CD4-positive, alpha-beta T cell (primary cell): ENCODE data around the gene MFAP3. TPM values are rescaled to one million over a fixed set of nuclear protein-coding genes. Genes with fewer than 3 reads are reported as not detected.

Experiments used
- ATAC-seq: fragments of 200-7000 bp; cut with Tn5 transposase; one replicate; pipeline ENCODE4 v1.10.0; 2022; ENCODE audit warnings: mild to moderate bottlenecking; ENCODE audit not compliant: poor library complexity
- CTCF ChIA-PET: fragments of 350-600 bp; sonication (Branson Sonifier 250); formaldehyde crosslinking; loops from one replicate; lab custom pipeline; 2021; ENCODE audit warnings: antibody characterized with exemption, inconsistent platforms; lab: Charles Lee
- POLR2A ChIA-PET: fragments of 350-600 bp; sonication (Branson Sonifier 250); formaldehyde crosslinking; loops from one replicate; lab custom pipeline; 2021; ENCODE audit warnings: antibody characterized with exemption, inconsistent platforms; lab: Charles Lee
- DNase-seq, 14 experiments: peaks; one replicate each; pipeline ENCODE4 v3.0.0-alpha.2; 2013 to 2020; ENCODE audit warnings: mixed read lengths in 2 of 14
- H3K27ac ChIP-seq, 2 donors: one replicate each; pipeline versions ENCODE4 v1.5.1 to v1.7.0; 2013; ENCODE audit warnings: low read length in 2 of 2, low read depth in 1 of 2, mild to moderate bottlenecking in 1 of 2
- H3K27me3 ChIP-seq, 2 experiments: 1 replicate in 1 of 2; 2 replicates in 1 of 2; pipeline versions ENCODE4 v1.6.1 to v1.7.0; 2013; ENCODE audit warnings: low read length in 2 of 2, control low read depth in 1 of 2, mild to moderate bottlenecking in 1 of 2, moderate library complexity in 1 of 2; ENCODE audit not compliant: insufficient read depth in 2 of 2, control insufficient read depth in 1 of 2
- H3K36me3 ChIP-seq: one replicate; pipeline ENCODE4 v1.6.1; 2013; ENCODE audit warnings: low read length, control low read depth; ENCODE audit not compliant: insufficient read depth
- H3K4me1 ChIP-seq: one replicate; pipeline ENCODE4 v1.6.1; 2013; ENCODE audit warnings: low read length, control low read depth; ENCODE audit not compliant: insufficient read depth
- H3K4me3 ChIP-seq: one replicate; pipeline ENCODE4 v1.5.1; 2013; ENCODE audit warnings: mild to moderate bottlenecking, low read length, moderate library complexity
- H3K9me3 ChIP-seq, 2 experiments: 1 replicate in 1 of 2; 2 replicates in 1 of 2; pipeline versions ENCODE4 v1.6.1 to v1.7.0; 2013; ENCODE audit warnings: low read length in 2 of 2, mild to moderate bottlenecking in 2 of 2, control low read depth in 1 of 2, moderate library complexity in 1 of 2; ENCODE audit not compliant: control insufficient read depth in 1 of 2, insufficient read depth in 1 of 2
- H3K27ac Mint-ChIP-seq: one replicate; pipeline ENCODE4 v1.8.0; 2020; ENCODE audit warnings: mixed read lengths
- H3K27me3 Mint-ChIP-seq: one replicate; pipeline ENCODE4 v1.8.0; 2021; ENCODE audit warnings: mixed read lengths
- H3K36me3 Mint-ChIP-seq: one replicate; pipeline ENCODE4 v1.8.0; 2021; ENCODE audit warnings: low read depth, mixed read lengths
- H3K4me1 Mint-ChIP-seq: one replicate; pipeline ENCODE4 v1.8.0; 2021; ENCODE audit warnings: low read depth, mixed read lengths
- H3K4me3 Mint-ChIP-seq: one replicate; pipeline ENCODE4 v1.8.0; 2020; ENCODE audit warnings: mild to moderate bottlenecking, mixed read lengths
- H3K9me3 Mint-ChIP-seq: one replicate; pipeline ENCODE4 v1.8.0; 2020; ENCODE audit warnings: mixed read lengths
- intact Hi-C, 2 experiments: fragments of 100-400 bp; cut with DNase I in 1 of 2; cut with micrococcal nuclease in 1 of 2; formaldehyde crosslinking; loops; one replicate each; pipeline versions ENCODE4 v1.15.1 to v1.9.0; 2023 to 2025; cut with DNase I, micrococcal nuclease
- total RNA-seq, 174 experiments: library from RNA in 2 of 174; stranded (reverse) in 2 of 174; gene quantifications; one replicate each; pipeline ENCODE4 v1.2.3 and lab custom pipeline; 2021 to 2026
- TF ChIP-seq, protein P1 (sequence below): fragments of 200-600 bp; IDR thresholded peaks from one replicate; pipeline ENCODE4 v1.8.0; 2022; ENCODE audit warnings: antibody characterized with exemption, mild to moderate bottlenecking

MFAP3 gene
- total RNA-seq, 2 experiments from 2014 or later, result 14.9 to 17.7 TPM

DNA sequence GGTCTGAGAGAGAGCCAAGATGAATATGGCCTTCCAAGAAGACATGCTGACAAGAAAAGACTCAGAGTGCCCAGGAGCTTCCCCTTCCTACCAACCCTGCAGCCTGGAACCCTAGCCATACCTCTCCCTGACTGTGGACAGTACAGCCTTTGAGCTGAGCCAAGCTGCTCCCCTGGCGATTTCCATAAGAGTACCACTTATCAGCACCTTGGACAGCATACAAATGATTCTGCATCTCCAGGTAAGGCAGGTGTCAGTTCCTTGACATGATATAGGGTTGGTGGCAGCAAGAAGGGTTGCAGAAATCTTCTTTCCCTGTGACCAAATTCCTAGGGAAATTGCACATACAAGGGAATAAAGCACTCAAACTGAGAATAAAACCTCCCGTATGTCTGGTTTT lies 58.3 kb downstream of the MFAP3 start:
- Histone ChIP-seq H3K27ac (no peak overlapping the region), H3K36me3 (no peaks in the 10 kb centered on the region), H3K4me3 (no peak overlapping the region), H3K4me1 (no peaks in the 10 kb centered on the region), H3K9me3 (no peaks in the 10 kb centered on the region), H3K27me3 (peaks cover 0 to 2% of the 10 kb centered on the region in 2 experiments)
- intact Hi-C loops, result no loop called here
- Mint-ChIP-seq H3K36me3 (no peaks in the 10 kb centered on the region), H3K4me3 (no peak overlapping the region), H3K9me3 (no peaks in the 10 kb centered on the region), H3K27me3 (peaks cover 17% of the 10 kb centered on the region), H3K27ac (no peak overlapping the region), H3K4me1 (no peaks in the 10 kb centered on the region)
- ChIA-PET CTCF (no interaction called here), POLR2A (no interaction called here)
- ATAC-seq (no peak), DNase-seq (no peak)
- TF ChIP-seq, protein P1, sequence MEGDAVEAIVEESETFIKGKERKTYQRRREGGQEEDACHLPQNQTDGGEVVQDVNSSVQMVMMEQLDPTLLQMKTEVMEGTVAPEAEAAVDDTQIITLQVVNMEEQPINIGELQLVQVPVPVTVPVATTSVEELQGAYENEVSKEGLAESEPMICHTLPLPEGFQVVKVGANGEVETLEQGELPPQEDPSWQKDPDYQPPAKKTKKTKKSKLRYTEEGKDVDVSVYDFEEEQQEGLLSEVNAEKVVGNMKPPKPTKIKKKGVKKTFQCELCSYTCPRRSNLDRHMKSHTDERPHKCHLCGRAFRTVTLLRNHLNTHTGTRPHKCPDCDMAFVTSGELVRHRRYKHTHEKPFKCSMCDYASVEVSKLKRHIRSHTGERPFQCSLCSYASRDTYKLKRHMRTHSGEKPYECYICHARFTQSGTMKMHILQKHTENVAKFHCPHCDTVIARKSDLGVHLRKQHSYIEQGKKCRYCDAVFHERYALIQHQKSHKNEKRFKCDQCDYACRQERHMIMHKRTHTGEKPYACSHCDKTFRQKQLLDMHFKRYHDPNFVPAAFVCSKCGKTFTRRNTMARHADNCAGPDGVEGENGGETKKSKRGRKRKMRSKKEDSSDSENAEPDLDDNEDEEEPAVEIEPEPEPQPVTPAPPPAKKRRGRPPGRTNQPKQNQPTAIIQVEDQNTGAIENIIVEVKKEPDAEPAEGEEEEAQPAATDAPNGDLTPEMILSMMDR, result no peak

DNA sequence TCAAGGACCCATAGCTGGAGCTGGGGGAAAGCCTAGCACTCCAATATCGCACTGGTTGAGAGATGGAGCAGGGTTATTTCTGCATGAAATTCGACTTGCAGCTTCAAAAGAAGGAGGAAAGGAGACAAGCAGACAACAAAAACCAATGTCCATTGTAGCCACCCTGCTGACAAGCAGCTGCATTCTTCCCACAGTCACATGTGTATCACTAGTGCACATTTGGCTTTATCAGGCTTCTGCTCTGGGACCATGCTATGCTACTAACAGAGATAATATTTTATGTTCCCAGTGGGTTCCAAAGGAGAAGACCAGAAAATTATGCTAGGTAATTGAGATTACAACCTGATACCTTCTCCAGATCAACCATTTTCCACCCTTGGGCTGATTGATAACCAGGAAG lies 59.7 kb downstream of the MFAP3 start:
- ChIA-PET POLR2A (no interaction called here), CTCF (no interaction called here)
- Mint-ChIP-seq H3K36me3 (no peaks in the 10 kb centered on the region), H3K4me1 (no peaks in the 10 kb centered on the region), H3K4me3 (no peak overlapping the region), H3K9me3 (no peaks in the 10 kb centered on the region), H3K27me3 (peaks cover 11% of the 10 kb centered on the region), H3K27ac (no peak overlapping the region)
- no peaks in the 10 kb centered on the region for H3K27me3 ChIP-seq
- DNase-seq (no peak), ATAC-seq (no peak)
- TF ChIP-seq, protein P1, result no peak
- H3K9me3 ChIP-seq, result no peaks in the 10 kb centered on the region
- no peak overlapping the region for H3K4me3 ChIP-seq
- intact Hi-C loops, result no loop called here
- H3K36me3 ChIP-seq, result no peaks in the 10 kb centered on the region
- no peaks in the 10 kb centered on the region for H3K4me1 ChIP-seq
- H3K27ac ChIP-seq, result no peak overlapping the region

DNA sequence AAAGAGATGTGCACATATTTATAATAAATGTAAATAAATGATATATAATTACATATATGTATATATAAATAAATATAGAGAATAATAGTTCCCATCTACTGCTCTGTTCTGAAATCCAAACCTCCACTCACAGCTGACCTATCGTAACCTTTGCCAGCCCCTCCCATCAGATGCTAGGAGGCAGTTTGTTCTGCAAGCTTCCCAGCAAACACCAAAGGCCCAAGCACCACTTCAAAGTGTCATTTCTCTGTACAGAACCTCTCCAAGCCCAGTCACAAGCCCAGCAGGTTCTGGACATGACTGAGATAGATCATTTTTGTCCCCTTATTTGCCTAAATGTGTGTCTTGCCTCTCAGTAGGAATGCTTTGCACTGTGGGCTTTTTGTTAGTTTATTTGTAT lies 62.4 kb downstream of the MFAP3 start:
- no peak for ATAC-seq

More for the DNA sequence above, 62.4 kb downstream of the MFAP3 start:
- Histone ChIP-seq H3K27me3 (no peaks in the 10 kb centered on the region), H3K36me3 (no peaks in the 10 kb centered on the region), H3K4me3 (no peak overlapping the region), H3K9me3 (no peaks in the 10 kb centered on the region), H3K27ac (no peak overlapping the region), H3K4me1 (no peaks in the 10 kb centered on the region)
- Mint-ChIP-seq H3K4me1 (no peaks in the 10 kb centered on the region), H3K27me3 (peaks cover 3% of the 10 kb centered on the region), H3K4me3 (no peak overlapping the region), H3K9me3 (no peaks in the 10 kb centered on the region), H3K36me3 (no peaks in the 10 kb centered on the region), H3K27ac (no peak overlapping the region)
- TF ChIP-seq, protein P1, result no peak
- DNase-seq, result no peak
- intact Hi-C loops, result no loop called here
- ChIA-PET POLR2A (no interaction called here), CTCF (no interaction called here)
